GM10266 (cell line): Measurements from ENCODE around the gene NR5A1.

Source experiments
- DNase-seq: peaks from one replicate; pipeline ENCODE4 v3.0.0; 2012; ENCODE audit errors: extremely low spot score
- CTCF ChIP-seq: IDR thresholded peaks from 2 replicates; pipeline ENCODE4 v1.5.1; 2012; ENCODE audit warnings: mild to moderate bottlenecking, low read depth; ENCODE audit not compliant: control insufficient read depth, insufficient read depth; ENCODE audit errors: missing control alignments

The NR5A1 gene

GRCh38 chr9:124510650-124511425 is 3.6 kb upstream of the NR5A1 start:
- no peak for DNase-seq
- no peak for TF ChIP-seq CTCF

- no peak for TF ChIP-seq CTCF
- no peak for DNase-seq
These were observed 753 bp upstream of the NR5A1 start for GRCh38 chr9:124507880-124508423.

GRCh38 chr9:124506433-124506832 is 766 bp downstream of the NR5A1 start:
- no peak for DNase-seq
- no peak for TF ChIP-seq CTCF

DNA sequence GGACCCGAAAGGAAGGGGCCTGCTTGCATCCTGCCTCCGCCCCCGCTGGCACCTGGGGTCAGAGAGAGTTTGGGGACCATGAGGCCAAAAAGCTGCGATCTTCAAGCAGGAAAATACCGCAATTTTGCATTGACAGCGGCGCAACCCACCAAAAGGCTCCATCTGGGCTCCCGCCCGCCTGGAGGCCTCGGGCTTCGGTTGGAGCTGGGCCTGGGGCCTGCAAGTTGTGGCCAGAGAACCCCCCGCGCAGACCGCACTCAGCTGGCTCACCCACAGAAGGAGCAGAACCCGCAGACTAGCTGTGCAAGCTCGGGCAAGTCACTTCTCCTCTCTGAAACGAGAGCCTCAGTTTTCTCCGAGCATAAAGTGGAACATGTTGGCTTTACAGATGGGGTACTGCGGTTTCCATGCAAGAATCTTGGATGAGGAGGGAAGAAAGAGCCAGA is 1.3 kb downstream of the NR5A1 start:
- no peak for TF ChIP-seq CTCF
- DNase-seq = no peak

DNA sequence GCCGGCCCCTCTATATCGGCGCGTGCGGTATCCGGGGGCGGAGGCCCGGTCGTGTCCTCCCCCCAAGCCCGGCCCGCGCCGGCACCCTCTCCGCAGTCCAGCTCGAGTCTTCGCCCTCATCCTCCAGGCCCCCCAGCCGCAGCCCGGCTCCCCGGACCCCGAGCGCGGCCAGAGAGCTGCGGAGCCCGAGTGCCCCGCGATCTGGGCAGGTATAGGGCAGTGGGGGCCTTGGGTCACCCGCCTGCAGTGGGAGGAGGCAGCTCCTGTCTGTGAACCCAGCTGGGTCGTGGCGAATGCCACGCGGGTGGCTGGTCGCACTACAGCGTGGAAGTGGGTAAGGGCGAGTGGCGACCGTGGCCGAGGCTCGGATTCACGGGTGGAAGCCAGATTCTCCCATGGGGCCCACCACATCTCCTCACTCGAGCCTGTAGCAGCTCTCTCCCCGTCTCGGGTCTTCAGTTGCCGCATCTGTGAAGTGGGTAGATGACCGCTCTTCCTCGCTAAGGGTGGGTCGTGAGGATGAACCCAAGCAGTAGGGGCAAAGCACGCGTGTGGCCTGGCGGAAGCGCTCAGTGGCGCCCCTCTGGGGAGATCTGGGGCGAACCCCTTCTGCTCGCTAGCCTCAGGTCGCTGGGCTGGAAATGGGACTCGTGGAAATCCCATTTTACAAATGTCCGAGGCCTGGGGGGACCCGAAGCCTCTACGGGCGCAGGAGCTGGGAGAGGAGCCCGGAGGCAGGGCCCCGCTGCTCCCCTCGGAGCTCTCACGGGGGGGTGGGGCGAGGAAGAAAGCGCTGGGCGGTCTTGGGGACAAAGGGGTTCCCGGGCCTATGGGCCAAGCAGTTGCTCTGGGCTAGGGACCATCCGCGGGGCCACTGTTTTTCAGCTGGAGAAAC is 1.9 kb downstream of the NR5A1 start:
- no peak for DNase-seq
- TF ChIP-seq CTCF = no peak

- no peak for TF ChIP-seq CTCF
- no peak for DNase-seq
These were observed 2.6 kb downstream of the NR5A1 start for GRCh38 chr9:124504530-124505005.
